ENCODE data around the gene PTGER2.

- TF ChIP-seq CTCF (IDR thresholded peaks at IDR 0.05), result no peak
- no peak for TF ChIP-seq POLR2A (IDR thresholded peaks at IDR 0.05)
Observed at GRCh38 chr14:52267501-52268278, 46.4 kb upstream of the PTGER2 start, which contains the start of gene PTGDR.

All from adrenal gland (tissue), 5 donors.